GM19099 (cell line): ENCODE data around the gene UQCRQ.

Experiments used
- POLR2A ChIP-seq: IDR thresholded peaks from 3 replicates; pipeline ENCODE4 v1.6.1; 2011; ENCODE audit warnings: low read depth; ENCODE audit not compliant: insufficient read length; ENCODE audit errors: extremely low read depth

UQCRQ gene

DNA sequence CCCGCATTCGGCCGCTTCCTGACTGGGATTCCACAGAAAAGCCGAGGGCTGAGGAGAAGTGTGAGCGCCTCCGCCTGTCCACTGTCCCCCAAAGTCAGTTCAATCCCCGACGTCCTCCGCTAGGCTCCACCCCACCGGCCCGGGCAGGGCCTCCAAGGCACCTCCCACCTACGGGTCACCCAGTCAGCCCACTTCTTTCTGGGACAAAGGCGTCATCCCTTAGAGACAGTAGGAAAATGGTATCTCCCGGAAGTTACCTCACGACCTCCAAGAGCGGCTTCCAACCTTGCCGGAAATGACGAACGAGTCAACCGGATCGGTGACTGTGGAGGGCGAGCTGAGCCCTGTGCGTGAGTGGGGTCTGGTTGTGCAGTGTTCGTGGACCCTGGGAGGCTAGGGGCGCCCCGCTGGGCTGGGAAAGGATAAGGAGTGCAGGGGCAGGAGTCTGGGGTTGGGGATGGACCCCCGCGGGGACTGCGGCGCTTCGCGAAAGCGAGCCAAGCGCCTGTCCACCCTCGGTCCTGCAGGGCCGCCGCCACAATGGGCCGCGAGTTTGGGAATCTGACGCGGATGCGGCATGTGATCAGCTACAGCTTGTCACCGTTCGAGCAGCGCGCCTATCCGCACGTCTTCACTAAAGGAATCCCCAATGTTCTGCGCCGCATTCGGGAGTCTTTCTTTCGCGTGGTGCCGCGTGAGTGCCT lies at the start of gene UQCRQ, which contains the start of gene GDF9:
UQCRQ (plus strand) TSS at position 301 of the 704 bp plus-strand sequence; CDS start at position 541, 240 bp downstream.
GDF9 (minus strand) TSS at position 128 of the 704 bp plus-strand sequence. CDS start 1,936 bp downstream, outside the sequence.
- TF ChIP-seq POLR2A, result peak; percentile 97

DNA sequence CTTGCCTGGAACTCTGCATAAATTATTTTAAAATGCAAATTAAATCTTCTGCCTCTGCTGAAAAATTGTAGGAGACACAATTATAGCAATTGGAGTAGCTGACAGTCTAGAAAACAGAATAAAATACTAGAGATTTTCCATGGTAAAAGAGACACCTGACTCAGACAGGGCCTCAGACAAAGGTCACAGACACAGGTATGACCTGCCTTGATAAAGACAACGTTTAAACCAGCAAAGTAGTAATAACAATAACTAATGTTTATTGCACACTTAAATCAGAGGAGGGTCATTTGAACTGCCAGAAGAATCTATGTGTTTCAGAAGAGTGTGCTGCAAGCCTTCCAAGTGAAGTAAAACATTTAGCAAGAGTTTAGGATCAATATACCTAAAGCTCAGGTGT lies 49.4 kb upstream of the UQCRQ start:
- no peak for TF ChIP-seq POLR2A

DNA sequence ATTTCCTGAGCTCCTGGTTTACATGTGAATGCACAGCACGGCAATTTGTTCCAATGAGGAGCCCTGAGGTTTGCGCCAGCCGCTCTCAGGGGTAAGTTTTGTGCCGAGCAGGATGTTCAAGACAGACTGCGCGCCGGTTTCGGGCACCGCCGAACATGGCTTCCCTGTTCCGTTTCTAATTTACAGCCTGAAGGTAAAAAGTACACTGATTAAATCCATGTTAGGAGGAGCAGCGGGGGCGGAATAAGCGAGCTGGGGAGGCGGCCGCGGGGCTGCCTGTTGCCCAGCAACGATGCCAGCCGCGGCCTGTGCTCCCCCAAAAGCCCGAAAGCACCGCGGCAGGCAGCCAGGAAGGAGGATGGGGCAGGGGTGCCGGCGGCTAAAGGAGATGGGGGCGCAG lies 47.0 kb upstream of the UQCRQ start:
- TF ChIP-seq POLR2A, result no peak

DNA sequence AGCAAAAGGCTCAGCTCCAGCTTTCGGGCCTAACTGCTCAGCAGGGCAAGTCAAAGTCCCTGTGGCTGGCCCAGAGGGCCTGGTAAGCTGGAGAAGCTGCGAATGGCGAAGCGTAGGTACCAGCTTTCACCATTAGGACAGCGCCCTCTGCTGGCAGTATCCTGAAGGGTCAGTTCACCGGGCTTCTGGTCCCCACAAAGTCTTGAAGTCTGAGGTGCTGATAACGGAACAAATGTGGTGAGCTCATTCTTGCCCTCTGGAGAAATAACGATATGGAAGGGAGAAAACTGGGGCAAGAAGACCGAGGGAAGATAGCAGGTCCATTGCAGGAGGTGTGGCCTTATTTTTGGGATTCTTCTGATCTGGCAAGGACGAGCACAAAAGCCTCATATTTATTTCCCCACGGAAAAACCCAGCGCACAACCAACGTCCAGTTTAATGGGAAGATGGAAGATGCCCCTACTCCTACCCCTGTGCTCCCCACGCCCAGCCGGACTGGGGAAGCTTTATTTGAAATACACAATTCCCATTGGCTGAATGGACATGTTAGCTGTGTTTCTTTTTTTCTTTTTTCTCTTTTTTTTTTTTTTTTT lies 46.2 kb upstream of the UQCRQ start:
- no peak for TF ChIP-seq POLR2A

DNA sequence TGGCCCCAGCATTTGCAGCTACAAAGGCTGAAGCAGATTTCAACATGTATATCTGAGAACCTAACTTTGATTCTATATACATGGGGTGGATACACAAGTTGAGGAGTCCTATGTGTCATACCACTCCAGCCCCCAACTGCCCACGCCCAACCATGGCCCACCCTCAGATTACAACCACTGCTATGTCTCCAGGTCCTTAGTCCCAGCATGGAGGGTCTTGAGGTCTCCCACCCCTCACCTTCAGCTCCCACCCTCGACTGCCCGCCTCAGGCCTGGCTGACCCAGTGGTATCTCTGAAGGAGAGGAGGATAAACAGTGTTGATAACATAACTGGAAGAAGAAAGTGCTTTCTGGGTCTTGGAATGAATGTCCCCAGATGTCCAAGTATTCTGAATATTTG lies 45.1 kb upstream of the UQCRQ start:
- TF ChIP-seq POLR2A, result no peak

DNA sequence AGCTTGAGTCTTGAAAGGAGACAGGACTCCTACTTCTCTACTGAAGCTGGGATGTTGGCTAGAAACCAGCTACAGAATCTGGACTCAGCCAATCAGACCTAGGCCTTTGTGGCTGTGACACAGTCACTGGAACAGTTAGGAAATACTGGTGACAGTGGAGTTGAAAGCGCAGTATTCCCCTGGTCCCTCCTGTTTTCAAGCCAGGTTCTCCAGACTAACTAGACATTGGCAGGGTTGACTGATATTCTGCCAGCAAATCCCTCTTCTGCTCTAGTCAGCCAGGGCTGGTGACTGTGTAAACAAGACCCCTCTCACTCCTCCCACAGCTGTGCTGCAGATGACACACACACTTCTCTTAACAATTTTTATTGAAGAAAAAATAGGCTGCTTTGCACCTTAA lies 44.7 kb upstream of the UQCRQ start:
- no peak for TF ChIP-seq POLR2A

DNA sequence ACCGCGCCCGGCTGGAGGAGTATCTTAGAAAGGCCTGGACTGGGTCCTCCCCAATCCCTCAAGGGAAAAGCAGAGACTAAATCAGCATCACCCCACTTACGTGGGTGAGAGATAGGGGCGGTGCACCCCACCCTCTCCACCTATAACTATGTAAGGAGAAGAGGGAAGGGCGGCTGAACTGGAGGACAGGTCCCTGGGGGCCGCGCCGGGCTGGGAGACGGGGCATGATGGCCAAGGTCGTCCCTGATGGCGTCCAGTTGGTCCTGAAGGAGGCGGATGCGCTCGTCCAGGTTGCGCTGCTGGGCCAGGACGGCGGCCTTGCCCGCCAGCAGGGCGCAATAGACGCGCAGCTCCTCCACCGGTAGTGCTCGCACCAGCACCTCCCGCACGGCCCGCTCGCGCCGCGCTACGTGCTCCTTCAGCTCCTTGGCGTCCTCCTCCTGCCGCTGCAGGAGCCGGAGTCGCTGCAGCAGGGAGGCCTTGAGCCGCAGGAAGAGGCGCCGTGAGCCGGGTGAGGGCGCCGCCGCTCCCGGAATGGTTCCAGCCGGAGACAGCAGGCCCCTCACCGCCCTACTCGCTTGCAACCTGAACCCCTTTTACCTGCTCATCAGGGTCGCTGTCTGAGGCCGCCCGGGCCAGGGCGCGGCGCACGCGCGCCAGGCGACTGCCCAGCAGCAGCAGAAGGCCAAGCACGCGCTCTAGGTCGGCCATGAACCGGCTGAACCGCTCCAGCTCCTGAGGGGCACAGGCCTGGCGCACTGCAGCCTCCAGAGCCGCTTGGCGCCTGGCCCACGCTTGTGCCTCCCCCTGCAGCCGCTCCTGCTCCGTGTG lies 43.6 kb upstream of the UQCRQ start:
- no peak for TF ChIP-seq POLR2A

DNA sequence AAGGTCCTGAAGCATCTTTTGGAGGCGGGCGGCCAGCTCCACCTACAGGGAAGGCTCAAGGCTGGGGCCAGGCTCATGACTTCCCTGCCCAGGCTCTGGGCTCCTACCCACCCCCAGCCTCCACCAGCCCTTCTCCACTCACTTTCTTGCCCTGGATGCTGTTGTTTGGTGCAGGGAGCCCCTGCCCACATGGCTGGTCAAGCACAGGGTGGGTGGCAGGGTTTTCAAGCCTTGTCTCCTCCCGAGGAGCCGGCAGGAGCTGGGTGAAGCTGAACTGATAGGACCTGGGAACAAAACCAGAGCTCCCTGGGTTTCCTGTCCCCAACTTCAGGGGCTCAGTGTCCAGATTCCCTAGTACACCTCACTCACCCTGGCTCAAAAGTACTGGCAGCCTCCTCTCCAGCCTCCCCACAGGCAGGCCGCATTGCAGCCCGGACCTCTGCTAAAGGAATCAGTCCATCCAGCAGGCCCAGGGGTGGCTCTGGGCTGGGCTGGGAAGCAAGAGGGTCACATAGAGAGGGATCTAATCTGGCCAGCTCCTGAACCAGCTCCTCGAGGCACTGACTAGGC lies 42.9 kb upstream of the UQCRQ start:
- no peak for TF ChIP-seq POLR2A

DNA sequence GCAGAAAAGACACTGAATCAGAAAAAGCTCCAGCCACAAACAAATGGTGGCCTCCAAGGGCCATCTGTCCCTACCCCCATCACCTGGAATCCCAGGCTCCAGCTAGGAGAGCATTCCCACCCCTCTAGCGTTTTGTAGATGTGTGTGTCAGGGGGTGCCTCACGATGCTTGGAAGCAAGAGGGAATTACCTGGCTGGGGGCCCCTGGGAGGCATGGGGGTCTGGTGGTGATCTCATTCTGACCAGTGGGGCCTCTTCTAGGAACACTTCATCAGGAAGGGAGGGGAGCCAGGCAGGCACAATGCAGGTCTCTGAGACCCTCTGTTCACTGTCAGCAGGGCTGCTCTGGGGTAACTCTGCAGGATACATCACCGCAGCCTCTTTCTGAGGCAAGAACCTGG lies 42.0 kb upstream of the UQCRQ start:
- TF ChIP-seq POLR2A, result no peak

DNA sequence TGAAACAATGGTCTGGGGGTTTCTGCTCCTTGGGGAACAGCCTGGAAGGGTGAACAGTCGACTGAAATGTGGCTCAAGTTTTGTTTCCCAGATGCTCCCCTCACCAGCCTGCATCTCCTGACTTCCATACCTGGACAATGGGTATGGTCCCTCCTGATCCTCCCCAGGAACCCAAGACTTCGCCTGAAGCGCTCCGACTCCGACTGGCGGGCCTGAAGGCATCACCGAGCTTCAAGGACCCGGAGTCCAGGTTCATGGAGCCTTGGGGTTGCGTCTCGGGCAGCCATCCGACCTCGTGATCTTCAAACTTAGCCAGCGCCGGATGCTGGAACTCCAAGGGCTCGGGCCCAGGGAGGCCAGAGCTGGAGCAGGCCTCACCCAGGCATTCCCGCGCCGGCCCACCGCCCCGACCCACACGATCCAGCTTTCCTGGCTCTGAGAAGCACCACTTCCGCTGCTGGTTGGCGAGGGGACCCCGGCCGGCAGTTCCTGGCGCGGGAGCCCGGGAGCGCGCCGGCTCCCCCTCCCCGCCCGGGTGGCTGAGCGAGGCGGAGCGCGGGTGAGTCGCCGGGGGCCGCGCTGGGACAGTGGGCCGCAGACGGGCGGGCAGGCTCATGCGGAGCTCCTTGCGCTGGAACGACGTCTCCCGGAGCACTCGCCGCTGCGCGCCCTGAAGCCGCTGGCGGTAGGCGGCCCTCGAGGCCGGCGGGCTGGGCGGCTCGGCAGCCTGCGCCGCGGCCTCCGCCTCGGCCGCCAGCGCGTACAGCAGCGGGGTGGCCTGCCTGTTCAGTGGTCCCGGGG lies 41.2 kb upstream of the UQCRQ start:
- no peak for TF ChIP-seq POLR2A

DNA sequence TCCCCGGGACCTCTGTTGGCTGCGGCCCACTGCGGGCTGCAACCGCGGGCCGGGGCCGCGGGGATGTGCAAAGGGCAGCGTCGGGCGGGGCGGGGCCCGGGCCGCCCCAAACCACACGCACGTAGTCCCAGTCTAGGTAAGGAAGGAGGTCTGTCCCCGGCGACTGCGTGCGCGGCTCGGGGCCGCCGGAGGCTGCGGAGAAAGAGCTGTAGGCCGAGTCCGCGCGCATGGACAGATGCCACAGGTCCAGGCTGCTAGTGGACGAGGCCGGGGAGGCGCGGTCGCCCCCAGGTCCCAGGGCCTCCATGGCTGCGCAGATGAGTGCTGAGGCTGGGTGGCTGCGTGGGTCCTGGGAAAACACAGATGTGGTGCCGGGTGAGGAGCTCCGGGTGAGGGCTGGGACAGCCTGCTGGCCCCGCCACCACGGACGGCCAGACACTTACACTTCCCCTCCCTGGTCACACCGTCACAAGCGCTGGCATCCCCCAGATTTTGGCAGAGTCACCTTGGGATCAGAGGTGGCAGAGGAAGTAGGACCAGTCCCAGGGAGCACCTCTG lies 40.5 kb upstream of the UQCRQ start:
- no peak for TF ChIP-seq POLR2A

DNA sequence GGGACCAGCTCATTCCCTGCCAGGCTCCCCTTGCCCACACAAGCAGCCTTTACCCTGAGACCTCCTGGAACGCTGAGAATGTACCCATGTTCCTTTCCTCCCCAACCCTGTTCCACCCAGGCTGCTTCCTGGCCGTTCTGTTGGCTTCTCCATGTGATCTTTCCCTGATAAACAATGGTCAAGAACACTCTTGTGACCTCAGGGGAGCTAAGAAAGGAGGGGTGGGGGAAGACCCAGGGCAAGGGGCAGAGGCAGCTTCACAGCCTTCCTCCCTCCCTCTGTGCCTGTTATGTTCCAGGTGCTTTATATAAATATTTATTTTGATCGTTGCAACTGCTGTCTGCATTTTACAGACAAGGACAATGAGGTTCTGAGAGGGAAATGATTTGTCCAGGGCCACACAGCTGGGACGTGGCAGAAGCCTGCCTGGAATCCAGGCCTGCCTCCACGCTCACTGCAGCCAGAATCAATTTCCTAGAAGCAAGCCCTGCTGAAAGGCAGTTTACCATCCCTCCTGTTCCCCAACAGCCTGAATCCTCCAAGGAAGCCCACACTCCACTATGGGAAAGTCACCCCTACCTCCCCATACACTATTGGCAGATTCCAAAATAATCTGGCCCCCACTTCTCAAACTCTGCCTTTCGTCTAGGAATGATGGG lies 39.9 kb upstream of the UQCRQ start:
- no peak for TF ChIP-seq POLR2A

DNA sequence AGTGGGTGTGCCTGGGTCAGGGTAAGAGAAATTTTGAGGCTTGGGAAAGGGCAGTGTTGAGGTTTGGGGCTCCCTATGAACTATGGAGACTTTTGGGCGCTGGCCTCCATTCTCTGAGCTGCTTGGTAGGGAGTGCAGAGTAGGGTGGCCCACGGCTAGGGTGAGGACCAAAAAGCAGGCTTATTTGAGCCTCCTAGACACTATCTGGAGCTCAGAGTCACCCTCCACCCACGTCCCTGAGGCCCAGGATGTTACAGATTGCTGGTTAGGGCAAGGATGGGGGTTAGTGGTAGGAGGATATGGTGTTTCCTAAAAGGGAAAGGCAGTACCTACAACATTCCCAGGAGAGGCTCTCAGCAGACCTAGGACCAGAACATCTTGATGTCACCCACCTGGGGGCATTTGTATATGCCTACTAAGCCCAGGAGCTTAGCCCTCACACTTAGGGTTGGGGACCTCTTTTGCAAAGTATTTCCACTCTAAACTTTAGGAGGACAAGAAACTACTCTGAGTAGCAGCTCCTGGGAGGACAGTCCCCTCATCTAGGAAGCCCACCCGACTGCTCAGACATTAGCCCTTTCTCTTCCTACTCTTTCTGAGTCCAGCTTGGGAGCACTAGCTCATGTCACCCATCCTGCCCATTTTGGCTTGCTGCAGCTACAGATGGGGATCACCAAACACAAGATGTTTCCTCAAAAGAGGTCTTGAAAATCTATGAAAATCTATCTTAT lies 38.3 kb upstream of the UQCRQ start:
- TF ChIP-seq POLR2A, result no peak

DNA sequence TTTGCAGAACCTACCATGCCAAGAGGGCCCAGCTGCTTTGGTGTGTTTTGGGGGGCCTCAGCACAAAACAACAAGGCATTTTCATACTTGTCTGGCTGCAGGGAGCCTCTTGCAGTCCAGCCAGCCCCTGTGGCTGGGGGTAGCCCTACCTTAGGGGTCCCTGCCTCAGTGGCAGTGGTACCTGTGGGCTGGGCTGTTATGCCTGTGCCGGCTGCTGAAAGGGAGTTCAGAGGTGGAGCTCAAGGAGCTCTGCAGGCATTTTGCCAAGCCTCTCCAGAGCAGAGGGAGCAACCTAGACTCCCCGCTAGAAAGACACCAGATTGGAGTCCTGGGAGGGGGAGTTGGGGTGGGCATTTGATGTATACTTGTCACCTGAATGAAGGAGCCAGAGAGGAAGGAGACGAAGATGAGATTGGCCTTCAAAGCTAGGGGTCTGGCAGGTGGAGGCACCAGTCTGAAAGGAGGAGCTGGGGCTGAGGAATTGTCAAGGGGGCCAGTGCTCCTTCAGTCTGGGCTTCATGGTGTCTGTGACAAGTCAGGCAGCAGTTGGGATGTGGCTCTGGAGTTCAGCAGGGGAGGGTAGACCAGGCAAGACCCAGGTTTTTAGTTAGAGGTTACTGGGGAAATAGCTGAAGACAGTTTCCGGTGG lies 37.5 kb upstream of the UQCRQ start:
- no peak for TF ChIP-seq POLR2A
